Endodermal cell (in vitro differentiated cells): ENCODE measurements around the gene PLEKHG5. TPM values are rescaled to one million over a fixed set of nuclear protein-coding genes. Genes with fewer than 3 reads are reported as not detected.
A peak's percentile ranks its signal among the peaks of the same experiment; 100 is the strongest.

Experiments
- DNase-seq: peaks from one replicate; pipeline ENCODE4 v3.0.0-alpha.2; 2017
- H3K27ac ChIP-seq: 2 replicates; pipeline ENCODE4 v1.5.1; 2013; ENCODE audit warnings: mild to moderate bottlenecking, low read depth, low read length, moderate library complexity
- H3K27me3 ChIP-seq: 2 replicates; pipeline ENCODE4 v1.6.1; 2013; ENCODE audit warnings: mild to moderate bottlenecking, low read length, moderate library complexity; ENCODE audit not compliant: insufficient read depth, control insufficient read depth, poor library complexity, severe bottlenecking
- H3K36me3 ChIP-seq: 2 replicates; pipeline ENCODE4 v1.7.0; 2013; ENCODE audit warnings: mild to moderate bottlenecking, low read length, moderate library complexity; ENCODE audit not compliant: control insufficient read depth, insufficient read depth
- H3K4me1 ChIP-seq: one replicate; pipeline ENCODE4 v1.7.0; 2013; ENCODE audit warnings: low read length; ENCODE audit not compliant: control insufficient read depth, insufficient read depth
- H3K4me3 ChIP-seq: 2 replicates; pipeline ENCODE4 v1.5.1; 2013; ENCODE audit warnings: mild to moderate bottlenecking, low read length, moderate library complexity
- H3K9ac ChIP-seq: 2 replicates; pipeline ENCODE4 v1.6.1; 2013; ENCODE audit warnings: mild to moderate bottlenecking, low read length, moderate library complexity; ENCODE audit not compliant: poor library complexity, severe bottlenecking; ENCODE audit errors: extremely low read depth
- H3K9me3 ChIP-seq: 2 replicates; pipeline ENCODE4 v1.6.1; 2013; ENCODE audit warnings: mild to moderate bottlenecking, low read length, moderate library complexity; ENCODE audit not compliant: control insufficient read depth
- H3K27ac Mint-ChIP-seq: 2 replicates; pipeline ENCODE4 v1.8.0; 2020; ENCODE audit warnings: mixed read lengths
- H3K27me3 Mint-ChIP-seq: 2 replicates; pipeline ENCODE4 v1.8.0; 2021; ENCODE audit warnings: mild to moderate bottlenecking, mixed read lengths; ENCODE audit not compliant: insufficient read depth
- H3K36me3 Mint-ChIP-seq: 2 replicates; pipeline ENCODE4 v1.8.0; 2020; ENCODE audit warnings: low read depth, mixed read lengths
- H3K4me1 Mint-ChIP-seq: 2 replicates; pipeline ENCODE4 v1.8.0; 2020; ENCODE audit warnings: mixed read lengths
- H3K4me3 Mint-ChIP-seq: 2 replicates; pipeline ENCODE4 v1.8.0; 2020; ENCODE audit warnings: mild to moderate bottlenecking, moderate library complexity, mixed read lengths
- H3K9me3 Mint-ChIP-seq: 2 replicates; pipeline ENCODE4 v1.8.0; 2020; ENCODE audit warnings: mild to moderate bottlenecking, mixed read lengths
- CTCF ChIP-seq: fragments of 200-600 bp; sonication (generic); conservative IDR thresholded peaks from 2 replicates; pipeline ENCODE4 v1.5.0; 2021; ENCODE audit warnings: antibody characterized with exemption, mild to moderate bottlenecking
- WGBS, 2 experiments: methylation state at CpG; one replicate each; pipeline versions ENCODE4 v1.1.5 to v1.1.7; 2013; ENCODE audit warnings: missing lambda C conversion rate in 2 of 2, mixed read lengths in 1 of 2; ENCODE audit not compliant: insufficient coverage in 1 of 2, insufficient read length in 1 of 2; 5-methylcytosine and 5-hydroxymethylcytosine counted together
- total RNA-seq, 2 donors: library from RNA; stranded (reverse); fragmentation: NEBNext Ultra II Directional in 1 of 2; extraction: Animal tissue kit (Norgen Biotek cat#: 25700) in 1 of 2; gene quantifications; 2 replicates in 1 of 2; 3 replicates in 1 of 2; pipeline ENCODE4 v1.2.1, GENCODE V29; 2021

The PLEKHG5 gene
- total RNA-seq, 2 donors from 2014 or later = 32.6 to 38.8 TPM

GRCh38 chr1:6426277-6426971 lies 65.0 kb downstream of the PLEKHG5 start:
- H3K4me3 ChIP-seq = no peak overlapping the region
- peaks cover 6% of the 10 kb centered on the region for H3K4me1 Mint-ChIP-seq
- H3K4me3 Mint-ChIP-seq = no peak overlapping the region
- H3K27ac Mint-ChIP-seq = no peak overlapping the region
- WGBS, 2 experiments = 94 to 100% methylated on average over 5 to 9 of the region's 9 CpGs
- no peak overlapping the region for H3K9ac ChIP-seq
- H3K27me3 ChIP-seq = peaks cover 80% of the 10 kb centered on the region
- no peaks in the 10 kb centered on the region for H3K9me3 ChIP-seq
- no peaks in the 10 kb centered on the region for H3K36me3 Mint-ChIP-seq
- peaks cover 76% of the 10 kb centered on the region for H3K27me3 Mint-ChIP-seq
- no peaks in the 10 kb centered on the region for H3K4me1 ChIP-seq
- no peaks in the 10 kb centered on the region for H3K36me3 ChIP-seq
- no peak overlapping the region for H3K27ac ChIP-seq
- H3K9me3 Mint-ChIP-seq = no peaks in the 10 kb centered on the region
- TF ChIP-seq CTCF = no peak
- no peak for DNase-seq

DNA sequence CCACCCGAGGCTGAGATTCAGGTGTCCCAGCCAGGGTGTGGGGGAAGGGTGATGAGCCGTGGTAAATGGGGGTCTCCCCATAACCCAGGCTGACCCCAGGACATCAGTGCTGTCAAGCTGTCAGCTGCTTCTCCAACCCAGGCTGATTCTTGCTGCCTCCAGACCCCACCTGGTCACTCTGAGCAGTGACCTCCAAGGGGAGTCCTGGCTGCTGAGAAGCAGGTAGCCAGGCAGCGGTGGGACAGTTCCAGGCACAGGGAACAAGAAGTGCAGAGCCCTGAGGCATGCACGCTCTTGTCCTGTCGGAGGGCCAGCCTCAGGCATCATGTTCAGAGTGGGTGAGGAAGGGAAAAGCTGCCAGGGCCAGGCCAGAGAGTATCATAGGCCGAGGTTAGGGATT lies 65.8 kb downstream of the PLEKHG5 start:
- TF ChIP-seq CTCF = no peak
- Histone ChIP-seq H3K4me3 (no peak overlapping the region), H3K9ac (no peak overlapping the region), H3K27me3 (peaks cover 85% of the 10 kb centered on the region), H3K9me3 (no peaks in the 10 kb centered on the region), H3K36me3 (no peaks in the 10 kb centered on the region), H3K27ac (no peak overlapping the region), H3K4me1 (no peaks in the 10 kb centered on the region)
- no peaks in the 10 kb centered on the region for H3K36me3 Mint-ChIP-seq
- H3K9me3 Mint-ChIP-seq = no peaks in the 10 kb centered on the region
- H3K27me3 Mint-ChIP-seq = peaks cover 82% of the 10 kb centered on the region
- H3K4me1 Mint-ChIP-seq = peaks cover 6% of the 10 kb centered on the region
- 85 to 100% methylated on average over 4 to 6 of the region's 6 CpGs for WGBS, 2 experiments
- DNase-seq = no peak
- no peak overlapping the region for H3K4me3 Mint-ChIP-seq
- no peak overlapping the region for H3K27ac Mint-ChIP-seq

DNA sequence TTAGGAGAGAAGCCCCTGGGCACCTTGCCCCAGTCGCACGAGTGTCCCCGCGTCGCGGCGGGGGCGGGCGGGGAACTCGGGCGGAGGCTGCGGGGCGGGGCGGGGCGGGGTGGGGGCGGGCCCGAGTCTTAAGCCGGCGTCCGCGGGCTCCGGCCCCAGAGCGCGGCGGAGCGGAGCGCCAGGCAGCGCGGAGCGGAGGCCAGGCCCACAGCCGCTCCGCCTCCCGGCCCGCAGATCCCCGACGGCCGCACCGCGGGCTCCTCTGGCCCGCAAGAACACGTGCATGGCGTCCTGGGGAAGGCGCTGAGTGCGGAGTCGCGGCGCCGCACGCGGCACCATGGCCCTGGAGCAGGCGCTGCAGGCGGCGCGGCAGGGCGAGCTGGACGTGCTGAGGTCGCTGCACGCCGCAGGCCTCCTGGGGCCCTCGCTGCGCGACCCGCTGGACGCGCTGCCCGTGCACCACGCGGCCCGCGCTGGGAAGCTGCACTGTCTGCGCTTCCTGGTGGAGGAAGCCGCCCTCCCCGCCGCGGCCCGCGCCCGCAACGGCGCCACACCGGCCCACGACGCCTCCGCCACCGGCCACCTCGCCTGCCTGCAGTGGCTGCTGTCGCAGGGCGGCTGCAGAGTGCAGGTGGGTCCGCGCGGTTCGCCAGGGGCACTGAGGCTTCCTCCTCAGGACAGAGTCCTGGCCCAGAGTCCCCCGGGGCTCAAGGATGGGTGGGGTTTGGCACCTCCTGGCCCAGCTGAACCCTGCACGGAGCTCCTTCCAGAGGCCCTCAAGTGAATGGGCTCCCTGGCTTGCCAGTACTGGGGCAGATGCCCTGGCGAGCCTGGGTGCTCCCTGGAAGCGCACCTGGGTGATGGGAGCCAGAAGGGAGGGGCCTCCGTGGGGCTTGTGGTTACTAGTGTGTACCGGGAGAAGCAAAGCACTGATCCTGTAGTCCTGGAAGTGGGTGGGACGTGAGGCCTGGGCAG lies 66.6 kb downstream of the PLEKHG5 start, which contains the start of gene ESPN:
ESPN (plus strand) TSS at position 158 of the 975 bp plus-strand sequence; CDS start at position 338, 180 bp downstream.
- H3K27me3 ChIP-seq = peaks cover 85% of the 10 kb centered on the region
- Mint-ChIP-seq H3K4me1 (peaks cover 6% of the 10 kb centered on the region), H3K36me3 (no peaks in the 10 kb centered on the region), H3K27me3 (peaks cover 82% of the 10 kb centered on the region), H3K9me3 (no peaks in the 10 kb centered on the region), H3K4me3 (peak within 1 kb of the TSS; percentile 20), H3K27ac (no peak within 1 kb of the TSS)
- no peaks in the 10 kb centered on the region for H3K9me3 ChIP-seq
- H3K4me1 ChIP-seq = peaks cover 4% of the 10 kb centered on the region
- no peak for TF ChIP-seq CTCF
- no peak within 1 kb of the TSS for H3K9ac ChIP-seq
- no peak within 1 kb of the TSS for H3K4me3 ChIP-seq
- H3K36me3 ChIP-seq = no peaks in the 10 kb centered on the region
- DNase-seq = peak; percentile 66
- WGBS, 2 experiments = 13 to 15% methylated on average over 29 to 99 of the region's 99 CpGs
- H3K27ac ChIP-seq = no peak within 1 kb of the TSS
